ENCODE results near the gene CANT1.
"Not testable (repeated sequence)": the region's sequence is repeated elsewhere in the genome, so short reads cannot be mapped to it uniquely, and the experiment has no call there.

The CANT1 gene

GRCh38 chr17:79043191-79043930 is 33.8 kb upstream of the CANT1 start:
- no peak for DNase-seq

GRCh38 chr17:79042421-79043190 is 33.0 kb upstream of the CANT1 start:
- DNase-seq, result peak; percentile 60 to 61

GRCh38 chr17:79041723-79042420 is 32.3 kb upstream of the CANT1 start:
- no peak for DNase-seq

GRCh38 chr17:79041041-79041570 is 31.5 kb upstream of the CANT1 start:
- no peak for DNase-seq

- DNase-seq, result no peak
Observed at GRCh38 chr17:79039886-79040285, 30.3 kb upstream of the CANT1 start.

- DNase-seq, result no peak
Observed at GRCh38 chr17:79039171-79039570, 29.6 kb upstream of the CANT1 start.

- DNase-seq, result peak in 1 of 2 donors; percentile 29
Observed at GRCh38 chr17:79038545-79039135, 29.1 kb upstream of the CANT1 start.

GRCh38 chr17:79036596-79036995 is 27.0 kb upstream of the CANT1 start:
- DNase-seq, result peak in 1 of 2 donors; percentile 24

GRCh38 chr17:79036181-79036580 is 26.6 kb upstream of the CANT1 start:
- no peak for DNase-seq

GRCh38 chr17:79035686-79036085 is 26.1 kb upstream of the CANT1 start:
- DNase-seq, result no peak

GRCh38 chr17:79034931-79035485 is 25.4 kb upstream of the CANT1 start:
- DNase-seq, result no peak

GRCh38 chr17:79033741-79034501 is 24.4 kb upstream of the CANT1 start:
- DNase-seq, result no peak

GRCh38 chr17:79033046-79033616 is 23.6 kb upstream of the CANT1 start:
- DNase-seq, result no peak

GRCh38 chr17:79031996-79032875 is 22.7 kb upstream of the CANT1 start:
- no peak for DNase-seq

GRCh38 chr17:79030636-79031035 is 21.1 kb upstream of the CANT1 start:
- DNase-seq, result not testable (repeated sequence)

GRCh38 chr17:79029327-79030009 is 19.9 kb upstream of the CANT1 start:
- DNase-seq, result no peak

GRCh38 chr17:79028496-79029326 is 19.1 kb upstream of the CANT1 start:
- DNase-seq, result no peak

GRCh38 chr17:79027925-79028491 is 18.4 kb upstream of the CANT1 start:
- no peak for DNase-seq

All from CD4-positive, alpha-beta T cell treated with Interleukin-1 beta for 1 hour (primary cell).